WTC11 (cell line): ENCODE measurements around the gene CUEDC1. TPM values are rescaled to one million over a fixed set of nuclear protein-coding genes. Genes with fewer than 3 reads are reported as not detected.

ENCODE experiments used
- ATAC-seq: fragments of 200-7000 bp; cut with Tn5 transposase; 2 replicates; pipeline ENCODE4 v1.10.0; 2021; ENCODE audit warnings: mild to moderate bottlenecking, moderate library complexity
- CTCF ChIA-PET: fragments of 300-600 bp; sonication (Branson Sonifier 250); formaldehyde crosslinking; loops from one replicate; lab custom pipeline; 2021; ENCODE audit warnings: antibody characterized with exemption; lab: Charles Lee
- POLR2A ChIA-PET: fragments of 350-600 bp; sonication (Branson Sonifier 250); formaldehyde crosslinking; loops from one replicate; lab custom pipeline; 2021; ENCODE audit warnings: antibody characterized with exemption; lab: Charles Lee
- DNase-seq: peaks from one replicate; pipeline ENCODE4 v3.0.0; 2021; ENCODE audit warnings: low spot score
- H3K27ac Mint-ChIP-seq: 2 replicates; pipeline ENCODE4 v1.8.0; 2021; ENCODE audit warnings: mixed read lengths
- H3K27me3 Mint-ChIP-seq: 2 replicates; pipeline ENCODE4 v1.8.0; 2021; ENCODE audit warnings: low read depth, mild to moderate bottlenecking, moderate library complexity, mixed read lengths
- H3K36me3 Mint-ChIP-seq: 2 replicates; pipeline ENCODE4 v1.8.0; 2021; ENCODE audit warnings: mixed read lengths
- H3K4me1 Mint-ChIP-seq: 2 replicates; pipeline ENCODE4 v1.8.0; 2022; ENCODE audit warnings: mixed read lengths
- H3K4me3 Mint-ChIP-seq: 2 replicates; pipeline ENCODE4 v1.8.0; 2021; ENCODE audit warnings: mild to moderate bottlenecking, moderate library complexity, mixed read lengths
- H3K9me3 Mint-ChIP-seq: 2 replicates; pipeline ENCODE4 v1.8.0; 2021; ENCODE audit warnings: mixed read lengths
- ELF4 ChIP-seq: sonication (generic); formaldehyde crosslinking; IDR thresholded peaks from 2 replicates; pipeline ENCODE4 v1.8.1; 2022; ENCODE audit warnings: low read depth, mild to moderate bottlenecking, moderate library complexity, missing genetic modification reagents
- EMX1 ChIP-seq: fragments of 250-450 bp; sonication (Bioruptor Pico); IDR thresholded peaks from 2 replicates; pipeline ENCODE4 v1.8.0; 2021; ENCODE audit warnings: mild to moderate bottlenecking
- FOXK1 ChIP-seq: sonication (generic); formaldehyde crosslinking; IDR thresholded peaks from 2 replicates; pipeline ENCODE4 v1.8.0; 2022; ENCODE audit warnings: mild to moderate bottlenecking, moderate library complexity, missing genetic modification reagents
- MYBL2 ChIP-seq: sonication (generic); formaldehyde crosslinking; IDR thresholded peaks from 2 replicates; pipeline ENCODE4 v1.8.1; 2023; ENCODE audit warnings: mild to moderate bottlenecking, moderate library complexity, missing genetic modification reagents
- NR2C2 ChIP-seq: sonication (generic); formaldehyde crosslinking; IDR thresholded peaks from 2 replicates; pipeline ENCODE4 v1.8.0; 2022; ENCODE audit warnings: mild to moderate bottlenecking, missing genetic modification reagents
- OVOL2 ChIP-seq: fragments of 250-450 bp; sonication (Bioruptor Pico); IDR thresholded peaks from 2 replicates; pipeline ENCODE4 v1.9.0; 2021; ENCODE audit warnings: mild to moderate bottlenecking, borderline replicate concordance
- TEAD1 ChIP-seq: sonication (generic); formaldehyde crosslinking; IDR thresholded peaks from 2 replicates; pipeline ENCODE4 v1.8.0; 2022; ENCODE audit warnings: mild to moderate bottlenecking, missing genetic modification reagents
- ZBTB21 ChIP-seq: sonication (generic); formaldehyde crosslinking; IDR thresholded peaks from 2 replicates; pipeline ENCODE4 v1.8.1; 2023; ENCODE audit warnings: mild to moderate bottlenecking, missing genetic modification reagents, borderline replicate concordance
- ZNF121 ChIP-seq: sonication (generic); formaldehyde crosslinking; IDR thresholded peaks from 2 replicates; pipeline ENCODE4 v1.8.0; 2023; ENCODE audit warnings: missing genetic modification reagents
- total RNA-seq: library from RNA; stranded (reverse); gene quantifications from 3 replicates; pipeline ENCODE4 v1.2.3, GENCODE V29; 2021
- TF ChIP-seq, protein P1 (sequence below): sonication (generic); formaldehyde crosslinking; IDR thresholded peaks from 2 replicates; pipeline ENCODE4 v1.8.0; 2023; ENCODE audit warnings: missing genetic modification reagents
- TF ChIP-seq, protein P2 (sequence below): sonication (generic); formaldehyde crosslinking; IDR thresholded peaks from 2 replicates; pipeline ENCODE4 v1.8.1; 2022; ENCODE audit warnings: missing genetic modification reagents, borderline replicate concordance
- TF ChIP-seq, protein P3 (sequence below): sonication (generic); formaldehyde crosslinking; IDR thresholded peaks from 2 replicates; pipeline ENCODE4 v1.8.0; 2022; ENCODE audit warnings: mild to moderate bottlenecking, missing genetic modification reagents
- TF ChIP-seq, protein P4 (sequence below): fragments of 250-450 bp; sonication (Bioruptor Pico); IDR thresholded peaks from 2 replicates; pipeline ENCODE4 v1.9.0; 2021; ENCODE audit warnings: mild to moderate bottlenecking, borderline replicate concordance
- TF ChIP-seq, protein P5 (sequence below): sonication (generic); formaldehyde crosslinking; IDR thresholded peaks from 2 replicates; pipeline ENCODE4 v1.8.1; 2023; ENCODE audit warnings: mild to moderate bottlenecking, missing genetic modification reagents, moderate library complexity
- TF ChIP-seq, protein P6 (sequence below): sonication (generic); formaldehyde crosslinking; IDR thresholded peaks from 2 replicates; pipeline ENCODE4 v1.8.1; 2023; ENCODE audit warnings: mild to moderate bottlenecking, moderate library complexity, missing genetic modification reagents

CUEDC1 gene
- total RNA-seq, 1 experiment from 2014 or later = 12.2 TPM

DNA sequence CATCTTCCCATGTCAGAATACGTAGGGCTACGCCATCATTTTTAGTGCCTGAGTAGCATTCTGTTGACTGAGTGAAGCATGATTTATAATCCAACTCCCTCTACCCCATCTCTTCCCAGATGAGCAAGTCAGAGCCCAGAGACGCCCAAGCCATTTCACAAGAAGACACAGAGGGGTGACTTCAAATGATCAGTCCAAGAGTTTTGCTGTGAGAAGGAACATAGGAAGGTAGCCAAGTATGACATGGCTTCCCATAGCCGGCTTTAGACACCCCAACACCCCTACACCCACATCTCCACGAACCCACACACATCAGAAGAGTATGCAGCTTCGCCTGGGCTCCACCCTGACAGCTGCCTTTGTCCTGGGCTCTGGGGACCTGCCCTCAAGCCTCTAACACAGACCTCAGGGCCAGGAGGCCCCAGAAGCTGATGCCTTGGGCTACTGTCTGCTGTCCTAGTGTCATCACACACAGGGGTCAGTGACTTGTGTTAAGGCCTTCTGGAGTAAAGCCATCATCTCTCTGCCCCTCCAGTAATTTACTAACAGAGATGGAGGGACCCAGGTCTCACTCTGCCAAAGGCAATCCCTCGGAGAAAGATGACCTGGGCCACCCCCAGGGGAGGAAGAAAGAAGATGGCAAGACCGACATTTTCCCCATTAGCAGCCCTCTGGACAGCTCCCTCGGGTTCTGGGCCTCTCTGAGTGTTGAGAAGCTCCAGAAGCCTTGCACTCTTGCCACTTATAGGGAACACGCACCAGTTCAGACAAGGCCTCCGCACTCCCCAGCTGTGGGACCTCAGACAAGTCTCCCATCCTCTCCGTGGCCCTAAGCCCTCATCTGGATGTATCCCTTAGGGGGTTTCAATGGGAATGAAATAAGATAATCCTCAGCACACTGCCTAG lies 66.6 kb downstream of the CUEDC1 start:
- H3K4me1 Mint-ChIP-seq = peaks cover 16% of the 10 kb centered on the region
- ChIA-PET CTCF (interaction anchor here (0.7 to 3.0 kb wide), 5 partner anchors 14 to 105 kb away, joined by 3 to 11 read pairs (median 4); partner anchors contain the start of gene CUEDC1), POLR2A (interaction anchor here (0.5 to 1.1 kb wide), 2 partner anchors 12 to 28 kb away, joined by 4 to 7 read pairs; no protein-coding TSS in a partner anchor)
- DNase-seq = no peak
- H3K27ac Mint-ChIP-seq = no peak overlapping the region
- H3K9me3 Mint-ChIP-seq = no peaks in the 10 kb centered on the region
- TF ChIP-seq NR2C2 (CRISPR knock-in tag) (no peak), ELF4 (CRISPR knock-in tag) (no peak), FOXK1 (CRISPR knock-in tag) (no peak), ZBTB21 (CRISPR knock-in tag) (no peak), OVOL2 (CRISPR knock-in tag) (no peak), EMX1 (CRISPR knock-in tag) (no peak), ZNF121 (no peak), TEAD1 (CRISPR knock-in tag) (no peak), MYBL2 (CRISPR knock-in tag) (no peak)
- TF ChIP-seq, protein P1, sequence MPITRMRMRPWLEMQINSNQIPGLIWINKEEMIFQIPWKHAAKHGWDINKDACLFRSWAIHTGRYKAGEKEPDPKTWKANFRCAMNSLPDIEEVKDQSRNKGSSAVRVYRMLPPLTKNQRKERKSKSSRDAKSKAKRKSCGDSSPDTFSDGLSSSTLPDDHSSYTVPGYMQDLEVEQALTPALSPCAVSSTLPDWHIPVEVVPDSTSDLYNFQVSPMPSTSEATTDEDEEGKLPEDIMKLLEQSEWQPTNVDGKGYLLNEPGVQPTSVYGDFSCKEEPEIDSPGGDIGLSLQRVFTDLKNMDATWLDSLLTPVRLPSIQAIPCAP (CRISPR knock-in tag) = no peak
- TF ChIP-seq, protein P2, sequence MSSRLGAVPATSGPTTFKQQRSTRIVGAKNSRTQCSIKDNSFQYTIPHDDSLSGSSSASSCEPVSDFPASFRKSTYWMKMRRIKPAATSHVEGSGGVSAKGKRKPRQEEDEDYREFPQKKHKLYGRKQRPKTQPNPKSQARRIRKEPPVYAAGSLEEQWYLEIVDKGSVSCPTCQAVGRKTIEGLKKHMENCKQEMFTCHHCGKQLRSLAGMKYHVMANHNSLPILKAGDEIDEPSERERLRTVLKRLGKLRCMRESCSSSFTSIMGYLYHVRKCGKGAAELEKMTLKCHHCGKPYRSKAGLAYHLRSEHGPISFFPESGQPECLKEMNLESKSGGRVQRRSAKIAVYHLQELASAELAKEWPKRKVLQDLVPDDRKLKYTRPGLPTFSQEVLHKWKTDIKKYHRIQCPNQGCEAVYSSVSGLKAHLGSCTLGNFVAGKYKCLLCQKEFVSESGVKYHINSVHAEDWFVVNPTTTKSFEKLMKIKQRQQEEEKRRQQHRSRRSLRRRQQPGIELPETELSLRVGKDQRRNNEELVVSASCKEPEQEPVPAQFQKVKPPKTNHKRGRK (CRISPR knock-in tag) = no peak
- TF ChIP-seq, protein P3, sequence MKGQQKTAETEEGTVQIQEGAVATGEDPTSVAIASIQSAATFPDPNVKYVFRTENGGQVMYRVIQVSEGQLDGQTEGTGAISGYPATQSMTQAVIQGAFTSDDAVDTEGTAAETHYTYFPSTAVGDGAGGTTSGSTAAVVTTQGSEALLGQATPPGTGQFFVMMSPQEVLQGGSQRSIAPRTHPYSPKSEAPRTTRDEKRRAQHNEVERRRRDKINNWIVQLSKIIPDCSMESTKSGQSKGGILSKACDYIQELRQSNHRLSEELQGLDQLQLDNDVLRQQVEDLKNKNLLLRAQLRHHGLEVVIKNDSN (CRISPR knock-in tag) = no peak
- TF ChIP-seq, protein P4, sequence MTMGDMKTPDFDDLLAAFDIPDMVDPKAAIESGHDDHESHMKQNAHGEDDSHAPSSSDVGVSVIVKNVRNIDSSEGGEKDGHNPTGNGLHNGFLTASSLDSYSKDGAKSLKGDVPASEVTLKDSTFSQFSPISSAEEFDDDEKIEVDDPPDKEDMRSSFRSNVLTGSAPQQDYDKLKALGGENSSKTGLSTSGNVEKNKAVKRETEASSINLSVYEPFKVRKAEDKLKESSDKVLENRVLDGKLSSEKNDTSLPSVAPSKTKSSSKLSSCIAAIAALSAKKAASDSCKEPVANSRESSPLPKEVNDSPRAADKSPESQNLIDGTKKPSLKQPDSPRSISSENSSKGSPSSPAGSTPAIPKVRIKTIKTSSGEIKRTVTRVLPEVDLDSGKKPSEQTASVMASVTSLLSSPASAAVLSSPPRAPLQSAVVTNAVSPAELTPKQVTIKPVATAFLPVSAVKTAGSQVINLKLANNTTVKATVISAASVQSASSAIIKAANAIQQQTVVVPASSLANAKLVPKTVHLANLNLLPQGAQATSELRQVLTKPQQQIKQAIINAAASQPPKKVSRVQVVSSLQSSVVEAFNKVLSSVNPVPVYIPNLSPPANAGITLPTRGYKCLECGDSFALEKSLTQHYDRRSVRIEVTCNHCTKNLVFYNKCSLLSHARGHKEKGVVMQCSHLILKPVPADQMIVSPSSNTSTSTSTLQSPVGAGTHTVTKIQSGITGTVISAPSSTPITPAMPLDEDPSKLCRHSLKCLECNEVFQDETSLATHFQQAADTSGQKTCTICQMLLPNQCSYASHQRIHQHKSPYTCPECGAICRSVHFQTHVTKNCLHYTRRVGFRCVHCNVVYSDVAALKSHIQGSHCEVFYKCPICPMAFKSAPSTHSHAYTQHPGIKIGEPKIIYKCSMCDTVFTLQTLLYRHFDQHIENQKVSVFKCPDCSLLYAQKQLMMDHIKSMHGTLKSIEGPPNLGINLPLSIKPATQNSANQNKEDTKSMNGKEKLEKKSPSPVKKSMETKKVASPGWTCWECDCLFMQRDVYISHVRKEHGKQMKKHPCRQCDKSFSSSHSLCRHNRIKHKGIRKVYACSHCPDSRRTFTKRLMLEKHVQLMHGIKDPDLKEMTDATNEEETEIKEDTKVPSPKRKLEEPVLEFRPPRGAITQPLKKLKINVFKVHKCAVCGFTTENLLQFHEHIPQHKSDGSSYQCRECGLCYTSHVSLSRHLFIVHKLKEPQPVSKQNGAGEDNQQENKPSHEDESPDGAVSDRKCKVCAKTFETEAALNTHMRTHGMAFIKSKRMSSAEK (CRISPR knock-in tag) = no peak
- TF ChIP-seq, protein P5, sequence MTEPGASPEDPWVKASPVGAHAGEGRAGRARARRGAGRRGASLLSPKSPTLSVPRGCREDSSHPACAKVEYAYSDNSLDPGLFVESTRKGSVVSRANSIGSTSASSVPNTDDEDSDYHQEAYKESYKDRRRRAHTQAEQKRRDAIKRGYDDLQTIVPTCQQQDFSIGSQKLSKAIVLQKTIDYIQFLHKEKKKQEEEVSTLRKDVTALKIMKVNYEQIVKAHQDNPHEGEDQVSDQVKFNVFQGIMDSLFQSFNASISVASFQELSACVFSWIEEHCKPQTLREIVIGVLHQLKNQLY = no peak
- TF ChIP-seq, protein P6, sequence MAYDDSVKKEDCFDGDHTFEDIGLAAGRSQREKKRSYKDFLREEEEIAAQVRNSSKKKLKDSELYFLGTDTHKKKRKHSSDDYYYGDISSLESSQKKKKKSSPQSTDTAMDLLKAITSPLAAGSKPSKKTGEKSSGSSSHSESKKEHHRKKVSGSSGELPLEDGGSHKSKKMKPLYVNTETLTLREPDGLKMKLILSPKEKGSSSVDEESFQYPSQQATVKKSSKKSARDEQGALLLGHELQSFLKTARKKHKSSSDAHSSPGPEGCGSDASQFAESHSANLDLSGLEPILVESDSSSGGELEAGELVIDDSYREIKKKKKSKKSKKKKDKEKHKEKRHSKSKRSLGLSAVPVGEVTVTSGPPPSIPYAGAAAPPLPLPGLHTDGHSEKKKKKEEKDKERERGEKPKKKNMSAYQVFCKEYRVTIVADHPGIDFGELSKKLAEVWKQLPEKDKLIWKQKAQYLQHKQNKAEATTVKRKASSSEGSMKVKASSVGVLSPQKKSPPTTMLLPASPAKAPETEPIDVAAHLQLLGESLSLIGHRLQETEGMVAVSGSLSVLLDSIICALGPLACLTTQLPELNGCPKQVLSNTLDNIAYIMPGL (CRISPR knock-in tag) = no peak
- TF ChIP-seq, all 79 proteins: peak for 0
- Mint-ChIP-seq H3K36me3 (no peaks in the 10 kb centered on the region), H3K27me3 (no peaks in the 10 kb centered on the region), H3K4me3 (no peak overlapping the region)
- no peak for ATAC-seq
